Measurements from ENCODE around the gene C4BPA. TPM values are rescaled to one million over a fixed set of nuclear protein-coding genes. Genes with fewer than 3 reads are reported as not detected.

Gene C4BPA
- total RNA-seq = not detected in 2 replicates

DNA sequence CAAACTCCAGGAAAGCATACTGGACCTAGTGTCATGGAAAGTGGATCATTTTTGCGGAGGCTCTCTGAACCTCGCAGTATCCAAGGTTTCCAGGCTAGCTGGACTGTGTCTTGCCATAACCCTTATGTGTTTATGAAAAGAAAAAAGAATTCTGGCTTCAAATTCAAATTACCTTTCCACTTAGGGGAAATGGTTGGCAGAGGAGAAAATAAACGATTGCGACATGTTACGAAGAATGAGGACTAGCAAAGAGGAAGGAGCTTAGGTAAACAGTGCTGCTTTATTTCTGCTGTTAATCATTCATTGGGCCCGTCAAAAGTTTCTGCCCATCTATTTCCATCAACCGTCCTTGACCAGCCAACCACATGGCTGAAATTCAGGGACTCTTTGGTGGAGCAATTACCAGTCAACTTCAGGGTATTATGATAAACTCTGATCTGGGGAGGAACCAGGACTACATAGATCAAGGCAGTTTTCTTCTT lies at the start of gene C4BPA:
C4BPA (plus strand) TSS at position 342 of the 482 bp plus-strand sequence. CDS start 8,793 bp downstream, outside the sequence.
- H3K4me3 ChIP-seq (ENCODE audit: low read depth, low read length) = no peak within 1 kb of the TSS
- no peak for DNase-seq (ENCODE audit: low read depth)
- TF ChIP-seq, protein P1, sequence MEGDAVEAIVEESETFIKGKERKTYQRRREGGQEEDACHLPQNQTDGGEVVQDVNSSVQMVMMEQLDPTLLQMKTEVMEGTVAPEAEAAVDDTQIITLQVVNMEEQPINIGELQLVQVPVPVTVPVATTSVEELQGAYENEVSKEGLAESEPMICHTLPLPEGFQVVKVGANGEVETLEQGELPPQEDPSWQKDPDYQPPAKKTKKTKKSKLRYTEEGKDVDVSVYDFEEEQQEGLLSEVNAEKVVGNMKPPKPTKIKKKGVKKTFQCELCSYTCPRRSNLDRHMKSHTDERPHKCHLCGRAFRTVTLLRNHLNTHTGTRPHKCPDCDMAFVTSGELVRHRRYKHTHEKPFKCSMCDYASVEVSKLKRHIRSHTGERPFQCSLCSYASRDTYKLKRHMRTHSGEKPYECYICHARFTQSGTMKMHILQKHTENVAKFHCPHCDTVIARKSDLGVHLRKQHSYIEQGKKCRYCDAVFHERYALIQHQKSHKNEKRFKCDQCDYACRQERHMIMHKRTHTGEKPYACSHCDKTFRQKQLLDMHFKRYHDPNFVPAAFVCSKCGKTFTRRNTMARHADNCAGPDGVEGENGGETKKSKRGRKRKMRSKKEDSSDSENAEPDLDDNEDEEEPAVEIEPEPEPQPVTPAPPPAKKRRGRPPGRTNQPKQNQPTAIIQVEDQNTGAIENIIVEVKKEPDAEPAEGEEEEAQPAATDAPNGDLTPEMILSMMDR (IDR thresholded peaks at IDR 0.05; ENCODE audit: insufficient read depth, low read depth, low read length) = no peak

DNA sequence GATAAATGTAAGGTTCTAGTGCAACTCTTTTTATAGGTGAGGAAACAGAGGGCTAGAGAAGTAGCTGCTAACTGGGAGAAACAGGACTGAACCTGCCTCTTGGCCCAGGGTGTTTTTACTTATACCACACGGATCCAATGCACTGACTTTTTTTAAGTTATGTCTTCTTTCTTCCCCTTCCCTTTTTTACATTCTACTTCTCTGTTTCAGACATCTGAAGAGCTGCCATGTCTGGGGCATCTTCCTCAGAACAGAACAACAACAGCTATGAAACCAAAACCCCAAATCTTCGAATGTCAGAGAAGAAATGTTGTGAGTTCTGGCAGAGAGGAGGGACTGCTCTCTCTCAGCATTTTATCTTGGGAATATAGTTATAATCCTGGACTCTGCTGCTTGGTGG lies 49.5 kb upstream of the C4BPA start:
- TF ChIP-seq, protein P1 (IDR thresholded peaks at IDR 0.05; ENCODE audit: insufficient read depth, low read depth, low read length) = no peak
- no peak overlapping the region for H3K4me3 ChIP-seq (ENCODE audit: low read depth, low read length)
- DNase-seq (ENCODE audit: low read depth) = no peak

DNA sequence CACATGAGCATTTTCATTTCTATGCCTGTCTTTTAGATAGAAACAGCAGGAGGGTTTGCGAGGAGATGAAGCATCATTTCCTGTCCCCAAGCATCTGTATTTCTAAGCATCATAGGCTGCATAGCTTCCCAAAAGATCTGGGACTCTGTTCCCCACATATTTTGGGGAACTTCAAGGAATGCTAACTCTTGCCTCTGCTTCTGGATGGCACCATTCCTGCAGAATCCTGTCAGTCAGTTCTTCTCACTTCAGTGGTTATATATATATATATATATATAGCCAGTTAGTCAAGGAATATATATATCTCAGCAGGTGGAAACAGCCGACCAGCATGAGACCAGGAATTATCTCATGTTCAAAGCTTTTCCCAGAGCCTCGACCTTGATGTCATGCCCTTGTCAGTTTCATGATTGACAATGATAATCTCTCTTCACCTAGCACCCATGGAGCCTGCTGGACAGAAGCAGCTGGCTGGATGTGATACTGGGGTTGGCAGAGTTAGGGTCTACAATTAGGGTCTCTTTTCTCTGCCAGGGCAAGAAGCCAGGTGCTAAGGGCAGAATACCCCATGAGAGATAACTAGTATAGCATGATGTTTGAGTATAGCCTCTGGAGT lies 48.5 kb upstream of the C4BPA start:
- TF ChIP-seq, protein P1 (IDR thresholded peaks at IDR 0.05; ENCODE audit: insufficient read depth, low read depth, low read length) = no peak
- DNase-seq (ENCODE audit: low read depth) = no peak
- no peak overlapping the region for H3K4me3 ChIP-seq (ENCODE audit: low read depth, low read length)

DNA sequence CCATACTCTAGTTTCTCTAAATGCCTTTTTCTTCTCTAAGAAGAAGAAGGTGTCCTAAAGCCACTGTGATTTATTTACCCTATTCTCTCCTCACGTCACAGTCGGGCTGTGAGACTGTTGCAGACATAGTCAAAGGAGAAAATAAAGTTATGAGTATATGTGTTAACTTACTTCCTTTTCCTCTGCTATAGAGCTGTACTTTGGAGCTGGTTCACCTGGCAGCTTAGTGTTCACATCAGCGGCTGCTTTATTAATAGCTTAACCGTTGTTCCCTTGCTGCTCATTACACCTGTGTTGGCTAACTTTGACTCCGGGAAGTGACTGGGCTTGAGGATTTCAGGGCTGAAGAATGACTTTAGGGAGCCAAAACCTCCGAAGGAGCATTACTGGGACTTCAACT lies 47.4 kb upstream of the C4BPA start:
- TF ChIP-seq, protein P1 (IDR thresholded peaks at IDR 0.05; ENCODE audit: insufficient read depth, low read depth, low read length) = no peak
- no peak for DNase-seq (ENCODE audit: low read depth)
- H3K4me3 ChIP-seq (ENCODE audit: low read depth, low read length) = no peak overlapping the region

DNA sequence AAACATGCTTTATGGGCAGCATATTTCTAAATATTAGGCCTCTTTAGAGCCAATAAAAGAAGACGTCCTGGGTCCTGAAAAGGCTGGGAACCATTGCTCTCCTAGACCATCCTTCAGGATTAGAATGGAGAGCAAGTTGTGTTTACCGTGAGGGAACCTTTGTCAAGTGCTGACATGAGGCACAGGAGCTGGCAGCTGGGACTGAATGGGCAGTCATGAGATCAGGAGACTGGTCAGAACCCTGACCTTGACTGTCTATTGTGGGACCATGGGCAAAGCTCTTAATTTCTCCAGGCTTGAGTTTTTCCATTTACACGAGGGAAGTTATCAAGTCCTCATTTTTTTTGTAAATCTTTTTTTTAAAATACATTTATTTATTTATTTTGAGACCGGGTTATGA lies 45.8 kb upstream of the C4BPA start:
- H3K4me3 ChIP-seq (ENCODE audit: low read depth, low read length) = no peak overlapping the region
- TF ChIP-seq, protein P1 (IDR thresholded peaks at IDR 0.05; ENCODE audit: insufficient read depth, low read depth, low read length) = no peak

DNA sequence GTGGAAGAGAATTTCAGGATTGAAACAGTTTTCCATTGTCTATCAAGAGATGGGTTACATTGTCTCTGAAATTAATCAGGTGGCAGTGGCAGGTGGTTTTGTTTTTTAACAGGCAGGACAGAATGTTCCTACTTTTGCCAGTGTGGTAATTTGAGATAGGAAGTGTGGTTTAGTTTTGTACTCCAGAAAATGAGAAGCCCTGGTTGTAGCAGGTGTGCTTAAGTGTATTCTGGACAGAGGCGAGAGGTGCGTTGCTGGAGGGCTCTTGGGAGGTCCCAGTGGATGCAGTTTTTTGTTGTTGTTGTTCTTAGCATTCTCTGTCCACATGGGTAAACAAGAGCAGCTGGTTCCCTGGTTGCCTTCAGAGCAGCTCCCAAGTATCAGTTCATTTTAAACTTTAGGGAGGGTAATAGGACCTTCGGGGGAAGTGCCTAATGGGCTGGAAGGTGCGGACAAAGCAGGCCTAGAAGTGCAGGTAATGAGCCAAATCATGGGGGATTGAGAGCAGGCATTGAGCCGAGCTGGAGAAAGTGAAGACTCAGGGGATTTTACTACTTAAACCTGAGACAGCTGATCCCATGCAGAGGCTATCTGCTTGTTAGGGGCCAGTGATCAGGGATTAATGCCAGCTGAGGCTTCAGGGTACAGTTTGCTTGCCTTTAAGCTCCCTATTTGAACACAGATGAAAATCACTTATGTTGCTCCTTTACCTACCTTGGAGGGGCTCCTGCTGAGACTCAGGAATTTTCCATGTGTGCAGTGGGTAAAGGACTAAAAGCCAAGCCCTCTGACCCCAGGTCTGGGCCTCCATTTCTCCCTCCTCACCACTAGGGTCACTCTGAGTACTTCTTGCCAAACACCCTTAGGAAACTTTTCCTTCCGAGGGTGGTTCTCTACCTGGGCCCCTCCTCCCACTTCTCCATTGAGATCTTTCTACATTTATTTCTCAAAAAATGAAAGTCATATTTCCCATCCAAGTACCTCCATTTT lies 44.9 kb upstream of the C4BPA start:
- no peak for DNase-seq (ENCODE audit: low read depth)
- TF ChIP-seq, protein P1 (IDR thresholded peaks at IDR 0.05; ENCODE audit: insufficient read depth, low read depth, low read length) = no peak
- no peak overlapping the region for H3K4me3 ChIP-seq (ENCODE audit: low read depth, low read length)

More for the DNA sequence above, 45.8 kb upstream of the C4BPA start:
- DNase-seq (ENCODE audit: low read depth) = no peak

Measured in fibroblast of villous mesenchyme (primary cell).